HG02571 (cell line): ENCODE results near the gene BEST1.

Experiments
- ATAC-seq: cut with Tn5 transposase; IDR thresholded peaks from one replicate; pipeline ENCODE4 v1.9.1; 2021; ENCODE audit warnings: mild to moderate bottlenecking, moderate library complexity; ENCODE audit not compliant: unreplicated experiment

Gene BEST1

GRCh38 chr11:61950035-61950547 is at the start of gene BEST1:
Gene BEST1 (plus strand): TSS chr11:61950351. CDS start chr11:61951807, 1,456 bp downstream.
- no peak for ATAC-seq

- ATAC-seq, result no peak
Observed at GRCh38 chr11:61901397-61901796, 48.8 kb upstream of the BEST1 start.

GRCh38 chr11:61902313-61902712 is 47.8 kb upstream of the BEST1 start:
- ATAC-seq, result no peak

GRCh38 chr11:61903845-61904244 is 46.3 kb upstream of the BEST1 start:
- no peak for ATAC-seq

- ATAC-seq, result no peak
Observed at GRCh38 chr11:61904539-61905048, 45.6 kb upstream of the BEST1 start.

- ATAC-seq, result no peak
Observed at GRCh38 chr11:61905067-61905696, 45.0 kb upstream of the BEST1 start.

- no peak for ATAC-seq
Observed at GRCh38 chr11:61905801-61906521, 44.2 kb upstream of the BEST1 start.

GRCh38 chr11:61906522-61906909 is 43.6 kb upstream of the BEST1 start:
- ATAC-seq, result no peak

GRCh38 chr11:61907282-61907681 is 42.9 kb upstream of the BEST1 start:
- ATAC-seq, result no peak

GRCh38 chr11:61907871-61908729 is 42.1 kb upstream of the BEST1 start:
- no peak for ATAC-seq

GRCh38 chr11:61908730-61909316 is 41.3 kb upstream of the BEST1 start:
- no peak for ATAC-seq

- ATAC-seq, result no peak
Observed at GRCh38 chr11:61910187-61911127, 39.7 kb upstream of the BEST1 start.

- ATAC-seq, result no peak
Observed at GRCh38 chr11:61911128-61911700, 38.9 kb upstream of the BEST1 start.

GRCh38 chr11:61911701-61912529 is 38.2 kb upstream of the BEST1 start:
- no peak for ATAC-seq

- ATAC-seq, result no peak
Observed at GRCh38 chr11:61912530-61912898, 37.6 kb upstream of the BEST1 start.

- no peak for ATAC-seq
Observed at GRCh38 chr11:61912991-61913698, 37.0 kb upstream of the BEST1 start.

GRCh38 chr11:61913699-61914395 is 36.3 kb upstream of the BEST1 start:
- ATAC-seq, result no peak
